ENCODE data around the gene CEP112.
"Not testable (repeated sequence)": the region's sequence is repeated elsewhere in the genome, so short reads cannot be mapped to it uniquely, and the experiment has no call there.

Gene CEP112

DNA sequence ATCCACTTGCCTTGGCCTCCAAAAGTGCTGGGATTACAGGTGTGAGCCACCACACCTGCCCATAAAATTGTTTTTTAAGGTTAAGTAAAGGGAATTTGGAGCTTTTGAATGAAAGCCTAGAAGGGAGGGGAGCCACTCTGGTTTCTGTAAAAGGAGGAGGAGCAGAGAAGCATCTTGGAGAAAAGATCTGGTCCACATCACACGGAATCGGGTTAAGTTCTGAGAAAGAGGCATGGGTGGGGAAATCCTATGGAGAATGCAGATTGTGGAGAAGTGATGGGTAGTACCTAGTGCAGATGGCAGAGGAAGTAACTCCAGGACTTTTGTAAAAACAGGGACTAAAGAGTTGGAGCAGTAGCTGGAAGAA, 18.3 kb upstream of the CEP112 start:
- no peak for DNase-seq

DNA sequence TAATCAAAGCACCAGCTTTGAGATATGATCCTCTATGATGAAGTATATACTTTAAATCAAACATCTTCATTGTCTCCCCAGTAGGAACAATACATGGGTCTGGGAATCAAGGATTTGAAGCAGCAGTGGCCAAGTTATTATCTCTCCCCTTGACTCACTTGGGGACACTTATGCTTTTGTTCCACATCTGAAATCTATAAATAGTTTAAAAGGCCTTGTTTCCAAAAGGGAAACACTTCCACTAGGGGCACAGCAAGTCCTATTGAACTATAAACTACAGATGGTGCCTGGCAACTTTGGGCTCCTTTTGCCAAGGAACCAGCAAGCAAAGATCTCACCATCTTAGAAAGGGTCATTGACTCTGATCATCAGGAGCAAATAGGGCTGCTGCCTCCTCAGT, 16.0 kb upstream of the CEP112 start:
- DNase-seq, result no peak

DNA sequence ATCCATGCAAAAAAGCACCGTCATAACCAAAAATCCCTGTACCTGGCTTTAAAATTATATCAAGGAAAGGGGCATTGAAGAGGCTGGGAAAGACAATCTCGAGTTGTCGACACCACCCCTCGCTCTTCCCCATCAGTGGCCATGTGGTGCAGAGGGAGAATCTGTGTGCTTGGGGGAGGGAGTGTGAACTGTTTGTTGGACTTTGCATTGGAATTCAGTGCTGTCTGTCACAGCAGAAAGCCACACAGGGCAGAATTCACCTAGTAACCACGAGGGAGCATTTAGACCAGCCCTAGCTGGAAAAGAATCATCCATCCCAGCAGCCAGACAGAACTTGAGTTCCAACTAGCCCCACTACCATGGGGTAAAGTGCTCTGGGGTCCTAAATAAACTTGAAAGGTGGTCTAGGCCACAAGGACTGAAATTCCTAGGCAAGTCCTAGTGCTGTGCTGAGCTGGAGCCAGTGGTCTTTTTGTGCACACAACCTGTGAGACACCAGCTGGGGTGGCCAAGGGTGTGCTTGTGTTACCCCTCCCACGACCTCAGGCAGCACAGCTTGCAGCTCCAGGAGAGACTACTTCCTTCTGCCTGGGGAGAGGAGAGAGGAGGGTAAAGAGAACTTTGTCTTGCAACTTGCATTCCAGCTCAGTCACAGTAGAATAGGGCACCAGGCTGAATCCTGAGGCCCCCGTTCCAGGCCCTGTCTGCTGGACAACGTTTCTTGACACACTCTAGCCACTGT, 11.5 kb upstream of the CEP112 start:
- DNase-seq, result no peak

- DNase-seq, result peak; percentile 15 to 37
These were observed 8.8 kb upstream of the CEP112 start for GRCh38 chr17:66200685-66201092.

GRCh38 chr17:66198242-66198641, 6.3 kb upstream of the CEP112 start:
- no peak for DNase-seq

- no peak for DNase-seq
These were observed 400 bp upstream of the CEP112 start for GRCh38 chr17:66192378-66192687.

GRCh38 chr17:66190738-66191592, 968 bp downstream of the CEP112 start:
- DNase-seq, result no peak

- no peak for DNase-seq
These were observed 4.2 kb downstream of the CEP112 start for GRCh38 chr17:66187718-66188117.

- DNase-seq, result no peak
These were observed 6.1 kb downstream of the CEP112 start for GRCh38 chr17:66185862-66186261.

DNA sequence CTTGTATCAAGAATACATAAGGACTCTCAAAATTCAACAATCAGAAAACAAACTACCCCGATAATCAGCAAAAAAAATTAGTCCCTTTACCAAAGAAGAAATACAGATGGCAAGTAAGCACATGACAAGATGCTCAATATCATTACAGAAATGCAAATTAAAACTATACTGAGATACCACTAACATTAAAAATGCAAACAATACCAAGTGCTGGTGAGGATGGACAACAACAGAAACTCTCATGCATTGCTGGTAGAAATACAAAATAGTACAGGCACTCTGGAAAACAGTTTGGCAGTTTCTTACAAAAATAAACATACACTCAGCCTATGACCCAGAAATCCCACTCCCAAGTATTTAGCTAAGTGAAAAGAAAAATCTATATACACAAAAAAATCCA, 7.5 kb downstream of the CEP112 start:
- no peak for DNase-seq

- DNase-seq, result no peak
These were observed 8.4 kb downstream of the CEP112 start for GRCh38 chr17:66183529-66183928.

- no peak for DNase-seq
These were observed 13.3 kb downstream of the CEP112 start for GRCh38 chr17:66178642-66179041.

DNA sequence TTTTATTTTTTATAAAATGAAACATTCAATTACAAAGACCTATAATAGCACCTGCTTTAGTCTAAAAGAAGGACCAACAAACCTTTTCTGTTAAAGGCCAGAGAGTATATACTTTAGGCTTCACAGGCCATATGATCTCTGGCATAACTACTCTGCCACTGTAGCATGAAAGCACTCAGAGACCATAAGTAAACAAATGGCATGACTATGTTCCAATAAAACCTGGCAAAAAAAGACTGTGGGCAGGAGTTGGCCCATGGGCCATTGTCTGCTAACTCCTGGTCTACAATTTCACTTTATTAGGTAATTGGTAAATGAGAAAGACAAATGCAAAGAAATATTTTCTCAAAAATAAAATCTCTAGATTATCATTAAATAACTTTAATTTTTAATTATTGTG, 14.9 kb downstream of the CEP112 start:
- DNase-seq, result no peak

DNA sequence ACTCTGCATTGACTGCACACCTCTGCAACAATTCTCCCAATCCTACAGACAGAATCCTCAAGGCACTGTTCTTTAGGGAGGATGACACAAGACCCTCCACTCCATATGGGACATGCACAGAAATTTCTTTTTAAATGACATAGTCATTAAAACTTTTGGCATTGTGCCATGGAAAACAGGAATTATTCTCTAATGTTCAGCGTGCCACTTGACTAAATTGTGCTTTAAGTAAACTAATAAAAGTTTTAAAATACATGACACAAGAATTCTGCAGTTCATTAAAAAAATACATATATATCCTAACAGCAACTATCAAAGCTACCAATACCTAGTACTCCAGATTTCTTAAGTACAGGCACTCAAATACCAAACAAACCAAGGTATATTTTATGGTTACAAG, 16.0 kb downstream of the CEP112 start:
- no peak for DNase-seq

GRCh38 chr17:66172691-66173223, 19.2 kb downstream of the CEP112 start:
- no peak for DNase-seq

DNA sequence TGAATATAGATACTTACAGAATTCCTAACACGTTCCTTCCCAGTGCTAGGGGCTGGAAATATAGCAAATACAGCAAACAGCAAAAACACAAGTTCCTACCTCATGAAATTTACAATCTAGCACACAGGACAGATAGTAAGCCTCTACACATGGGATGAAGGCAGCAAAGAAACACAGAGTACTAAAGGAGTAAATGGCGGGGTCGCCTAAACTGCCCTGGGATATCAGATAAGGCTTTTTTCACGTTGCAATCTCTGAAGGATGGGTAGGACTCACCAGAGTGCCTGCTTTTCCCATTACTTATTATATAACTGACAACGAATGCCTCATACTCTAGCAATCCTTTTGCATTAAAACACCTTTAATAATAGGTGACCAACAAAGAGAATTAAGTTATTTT, 19.8 kb downstream of the CEP112 start:
- DNase-seq, result no peak

DNA sequence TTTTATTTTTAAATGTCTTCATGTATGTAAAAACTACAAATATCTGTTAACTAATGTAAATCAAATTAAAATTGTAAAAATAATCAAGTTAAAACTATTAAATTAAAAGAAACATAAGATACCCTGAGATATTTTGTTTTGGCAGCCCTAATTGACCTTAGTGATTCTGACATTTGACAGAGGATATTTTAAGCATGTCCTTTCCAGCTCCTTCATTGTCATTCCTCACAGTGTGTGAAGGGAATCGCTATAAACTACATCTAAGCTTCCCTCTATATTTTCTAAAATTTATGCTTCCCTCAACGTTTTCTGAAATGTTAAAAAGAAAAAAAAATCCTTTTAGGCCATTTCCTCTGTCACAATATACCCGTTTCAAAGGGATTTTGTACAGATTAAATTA, 20.2 kb downstream of the CEP112 start:
- DNase-seq, result no peak

DNA sequence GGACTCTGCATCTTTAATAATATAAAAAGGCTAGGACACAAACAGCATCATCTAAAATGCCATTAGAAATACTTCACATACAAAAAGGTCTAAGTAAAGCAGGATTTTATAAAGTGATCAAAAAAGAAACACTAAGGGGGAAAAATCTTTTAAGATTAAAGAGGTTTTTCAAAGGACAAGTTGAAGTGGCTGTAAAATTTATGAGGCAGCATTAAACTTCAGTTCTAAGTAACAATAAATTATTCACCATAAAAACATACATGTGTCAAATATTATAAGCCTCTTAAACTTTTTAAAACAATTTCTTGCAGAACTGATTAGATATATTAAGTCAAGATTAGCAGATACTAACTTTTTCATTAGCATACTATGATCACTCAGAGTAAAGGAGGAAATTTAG, 20.8 kb downstream of the CEP112 start:
- DNase-seq, result no peak

GRCh38 chr17:66169839-66170238, 22.1 kb downstream of the CEP112 start:
- no peak for DNase-seq

- no peak for DNase-seq
These were observed 24.6 kb downstream of the CEP112 start for GRCh38 chr17:66167189-66167815.

- DNase-seq, result no peak
These were observed 26.3 kb downstream of the CEP112 start for GRCh38 chr17:66165537-66166123.

- DNase-seq, result not testable (repeated sequence)
These were observed 36.9 kb downstream of the CEP112 start for GRCh38 chr17:66155055-66155454.

GRCh38 chr17:66152756-66153155, 39.2 kb downstream of the CEP112 start:
- DNase-seq, result no peak

All from stimulated activated CD4-positive, alpha-beta T cell treated with anti-CD3 and anti-CD28 coated beads, Interleukin-4, amount 100 ng/mL, for 4 hours (primary cell).